GM18511 (cell line): ENCODE data around the gene FXR1.
"Not testable (repeated sequence)": the region's sequence is repeated elsewhere in the genome, so short reads cannot be mapped to it uniquely, and the experiment has no call there.

ENCODE experiments used
- ATAC-seq: cut with Tn5 transposase; IDR thresholded peaks from one replicate; pipeline ENCODE4 v1.9.1; 2021; ENCODE audit warnings: mild to moderate bottlenecking, moderate library complexity; ENCODE audit not compliant: unreplicated experiment

The FXR1 gene

GRCh38 chr3:180912304-180913296, at the start of gene FXR1:
Gene FXR1 (plus strand): TSS chr3:180912670. CDS start chr3:180912686, 16 bp downstream.
- ATAC-seq = peak; percentile 99

- ATAC-seq = no peak
Measured at GRCh38 chr3:180870008-180870699, 42.3 kb upstream of the FXR1 start.

GRCh38 chr3:180871901-180872300, 40.6 kb upstream of the FXR1 start:
- no peak for ATAC-seq

GRCh38 chr3:180872430-180872829, 40.0 kb upstream of the FXR1 start:
- ATAC-seq = not testable (repeated sequence)

- no peak for ATAC-seq
Measured at GRCh38 chr3:180875124-180875698, 37.3 kb upstream of the FXR1 start.

GRCh38 chr3:180881065-180881801, 31.2 kb upstream of the FXR1 start:
- ATAC-seq = no peak

- no peak for ATAC-seq
Measured at GRCh38 chr3:180882115-180882514, 30.4 kb upstream of the FXR1 start.

- ATAC-seq = no peak
Measured at GRCh38 chr3:180888992-180889560, 23.4 kb upstream of the FXR1 start.

GRCh38 chr3:180898572-180898971, 13.9 kb upstream of the FXR1 start:
- no peak for ATAC-seq

- no peak for ATAC-seq
Measured at GRCh38 chr3:180909369-180910127, 2.9 kb upstream of the FXR1 start.

- ATAC-seq = no peak
Measured at GRCh38 chr3:180910823-180911222, 1.6 kb upstream of the FXR1 start.

GRCh38 chr3:180911876-180912303, 580 bp upstream of the FXR1 start:
- peak; percentile 24 for ATAC-seq

- no peak for ATAC-seq
Measured at GRCh38 chr3:180913581-180914404, 1.3 kb downstream of the FXR1 start.

- no peak for ATAC-seq
Measured at GRCh38 chr3:180918542-180918941, 6.1 kb downstream of the FXR1 start.

- no peak for ATAC-seq
Measured at GRCh38 chr3:180922242-180922641, 9.8 kb downstream of the FXR1 start.

- ATAC-seq = no peak
Measured at GRCh38 chr3:180923561-180923960, 11.1 kb downstream of the FXR1 start.

GRCh38 chr3:180926526-180926925, 14.1 kb downstream of the FXR1 start:
- ATAC-seq = no peak

GRCh38 chr3:180929376-180929775, 16.9 kb downstream of the FXR1 start:
- no peak for ATAC-seq

- ATAC-seq = no peak
Measured at GRCh38 chr3:180930526-180930925, 18.1 kb downstream of the FXR1 start.
